WTC11 (cell line): Measurements from ENCODE around the gene CHST3. TPM values are rescaled to one million over a fixed set of nuclear protein-coding genes. Genes with fewer than 3 reads are reported as not detected.

ENCODE experiments used
- ATAC-seq: fragments of 200-7000 bp; cut with Tn5 transposase; 2 replicates; pipeline ENCODE4 v1.10.0; 2021; ENCODE audit warnings: mild to moderate bottlenecking, moderate library complexity
- CTCF ChIA-PET: fragments of 300-600 bp; sonication (Branson Sonifier 250); formaldehyde crosslinking; loops from one replicate; lab custom pipeline; 2021; ENCODE audit warnings: antibody characterized with exemption; lab: Charles Lee
- POLR2A ChIA-PET: fragments of 350-600 bp; sonication (Branson Sonifier 250); formaldehyde crosslinking; loops from one replicate; lab custom pipeline; 2021; ENCODE audit warnings: antibody characterized with exemption; lab: Charles Lee
- DNase-seq: peaks from one replicate; pipeline ENCODE4 v3.0.0; 2021; ENCODE audit warnings: low spot score
- H3K27ac Mint-ChIP-seq: 2 replicates; pipeline ENCODE4 v1.8.0; 2021; ENCODE audit warnings: mixed read lengths
- H3K27me3 Mint-ChIP-seq: 2 replicates; pipeline ENCODE4 v1.8.0; 2021; ENCODE audit warnings: low read depth, mild to moderate bottlenecking, moderate library complexity, mixed read lengths
- H3K36me3 Mint-ChIP-seq: 2 replicates; pipeline ENCODE4 v1.8.0; 2021; ENCODE audit warnings: mixed read lengths
- H3K4me1 Mint-ChIP-seq: 2 replicates; pipeline ENCODE4 v1.8.0; 2022; ENCODE audit warnings: mixed read lengths
- H3K4me3 Mint-ChIP-seq: 2 replicates; pipeline ENCODE4 v1.8.0; 2021; ENCODE audit warnings: mild to moderate bottlenecking, moderate library complexity, mixed read lengths
- H3K9me3 Mint-ChIP-seq: 2 replicates; pipeline ENCODE4 v1.8.0; 2021; ENCODE audit warnings: mixed read lengths
- AR ChIP-seq: fragments of 250-450 bp; sonication (Bioruptor Pico); IDR thresholded peaks from 2 replicates; pipeline ENCODE4 v1.9.0; 2021; ENCODE audit warnings: mild to moderate bottlenecking
- ARID4B ChIP-seq: sonication (generic); formaldehyde crosslinking; IDR thresholded peaks from 2 replicates; pipeline ENCODE4 v1.8.0; 2023; ENCODE audit warnings: missing genetic modification reagents, mild to moderate bottlenecking, borderline replicate concordance
- CDX4 ChIP-seq: fragments of 250-450 bp; sonication (Bioruptor Pico); IDR thresholded peaks from 2 replicates; pipeline ENCODE4 v1.9.0; 2021; ENCODE audit warnings: moderate library complexity, mild to moderate bottlenecking, inconsistent platforms, borderline replicate concordance
- CREB1 ChIP-seq: sonication (generic); formaldehyde crosslinking; IDR thresholded peaks from 2 replicates; pipeline ENCODE4 v1.8.0; 2023; ENCODE audit warnings: mild to moderate bottlenecking, missing genetic modification reagents
- CREM ChIP-seq: sonication (generic); formaldehyde crosslinking; IDR thresholded peaks from 2 replicates; pipeline ENCODE4 v1.8.1; 2022; ENCODE audit warnings: mild to moderate bottlenecking, missing genetic modification reagents, moderate library complexity
- ERG ChIP-seq: fragments of 250-450 bp; sonication (Bioruptor Pico); IDR thresholded peaks from 2 replicates; pipeline ENCODE4 v1.8.0; 2021; ENCODE audit warnings: mild to moderate bottlenecking
- ETV6 ChIP-seq: sonication (generic); formaldehyde crosslinking; IDR thresholded peaks from 2 replicates; pipeline ENCODE4 v1.8.1; 2022; ENCODE audit warnings: mild to moderate bottlenecking, missing genetic modification reagents
- FOXK1 ChIP-seq: sonication (generic); formaldehyde crosslinking; IDR thresholded peaks from 2 replicates; pipeline ENCODE4 v1.8.0; 2022; ENCODE audit warnings: mild to moderate bottlenecking, moderate library complexity, missing genetic modification reagents
- FOXP1 ChIP-seq: sonication (generic); formaldehyde crosslinking; IDR thresholded peaks from 2 replicates; pipeline ENCODE4 v1.8.0; 2022; ENCODE audit warnings: missing genetic modification reagents, mild to moderate bottlenecking, moderate library complexity, borderline replicate concordance
- GRHL2 ChIP-seq: fragments of 250-450 bp; sonication (Bioruptor Pico); IDR thresholded peaks from 2 replicates; pipeline ENCODE4 v1.8.0; 2022; ENCODE audit warnings: mild to moderate bottlenecking, moderate library complexity; ENCODE audit not compliant: insufficient replicate concordance, severe bottlenecking
- HMGA2 ChIP-seq: fragments of 250-450 bp; sonication (Bioruptor Pico); IDR thresholded peaks from 2 replicates; pipeline ENCODE4 v1.4.0; 2021; ENCODE audit warnings: mild to moderate bottlenecking, moderate library complexity
- IRF1 ChIP-seq: sonication (generic); formaldehyde crosslinking; IDR thresholded peaks from 2 replicates; pipeline ENCODE4 v1.8.0; 2023; ENCODE audit warnings: missing genetic modification reagents
- KAT7 ChIP-seq: sonication (generic); formaldehyde crosslinking; IDR thresholded peaks from 2 replicates; pipeline ENCODE4 v1.8.1; 2023; ENCODE audit warnings: missing genetic modification reagents, mild to moderate bottlenecking, borderline replicate concordance
- MYBL2 ChIP-seq: sonication (generic); formaldehyde crosslinking; IDR thresholded peaks from 2 replicates; pipeline ENCODE4 v1.8.1; 2023; ENCODE audit warnings: mild to moderate bottlenecking, moderate library complexity, missing genetic modification reagents
- OVOL2 ChIP-seq: fragments of 250-450 bp; sonication (Bioruptor Pico); IDR thresholded peaks from 2 replicates; pipeline ENCODE4 v1.9.0; 2021; ENCODE audit warnings: mild to moderate bottlenecking, borderline replicate concordance
- TCF7 ChIP-seq: sonication (generic); formaldehyde crosslinking; IDR thresholded peaks from 2 replicates; pipeline ENCODE4 v1.8.0; 2022; ENCODE audit warnings: mild to moderate bottlenecking, low read depth, missing genetic modification reagents, moderate library complexity
- ZNF121 ChIP-seq: sonication (generic); formaldehyde crosslinking; IDR thresholded peaks from 2 replicates; pipeline ENCODE4 v1.8.0; 2023; ENCODE audit warnings: missing genetic modification reagents
- ZNF425 ChIP-seq: fragments of 250-450 bp; sonication (Bioruptor Pico); conservative IDR thresholded peaks from 2 replicates; pipeline ENCODE4 v1.9.0; 2021; ENCODE audit warnings: mild to moderate bottlenecking
- total RNA-seq: library from RNA; stranded (reverse); gene quantifications from 3 replicates; pipeline ENCODE4 v1.2.3, GENCODE V29; 2021
- TF ChIP-seq, protein P1 (sequence below): sonication (generic); formaldehyde crosslinking; IDR thresholded peaks from 2 replicates; pipeline ENCODE4 v1.8.0; 2022; ENCODE audit warnings: mild to moderate bottlenecking, missing genetic modification reagents

Gene CHST3
- total RNA-seq, 1 experiment from 2014 or later, result 7.0 TPM

- ATAC-seq, result peak; percentile 17; the same call in 1 of the 2 replicates
- CTCF ChIA-PET, result interaction anchor here (0.9 to 2.1 kb wide), 10 partner anchors 17 to 284 kb away, joined by 3 to 10 read pairs (median 4); partner anchors contain the start of gene CHST3
- no peaks in the 10 kb centered on the region for H3K27me3 Mint-ChIP-seq
- peaks cover under 1% of the 10 kb centered on the region; the same call in 1 of the 2 replicates for H3K9me3 Mint-ChIP-seq
- TF ChIP-seq ETV6 (CRISPR knock-in tag), result no peak
- TF ChIP-seq CREM (CRISPR knock-in tag), result no peak
- TF ChIP-seq CREB1 (CRISPR knock-in tag), result no peak
- TF ChIP-seq FOXP1 (CRISPR knock-in tag), result no peak
- TF ChIP-seq GRHL2 (CRISPR knock-in tag), result no peak
- TF ChIP-seq CDX4 (CRISPR knock-in tag), result no peak
- TF ChIP-seq OVOL2 (CRISPR knock-in tag), result no peak
- TF ChIP-seq KAT7 (CRISPR knock-in tag), result no peak
- TF ChIP-seq MYBL2 (CRISPR knock-in tag), result no peak
- TF ChIP-seq ERG (CRISPR knock-in tag), result no peak
- no peak for TF ChIP-seq FOXK1
- no peak for TF ChIP-seq IRF1 (CRISPR knock-in tag)
- TF ChIP-seq, protein P1, sequence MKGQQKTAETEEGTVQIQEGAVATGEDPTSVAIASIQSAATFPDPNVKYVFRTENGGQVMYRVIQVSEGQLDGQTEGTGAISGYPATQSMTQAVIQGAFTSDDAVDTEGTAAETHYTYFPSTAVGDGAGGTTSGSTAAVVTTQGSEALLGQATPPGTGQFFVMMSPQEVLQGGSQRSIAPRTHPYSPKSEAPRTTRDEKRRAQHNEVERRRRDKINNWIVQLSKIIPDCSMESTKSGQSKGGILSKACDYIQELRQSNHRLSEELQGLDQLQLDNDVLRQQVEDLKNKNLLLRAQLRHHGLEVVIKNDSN (CRISPR knock-in tag), result no peak
- H3K4me3 Mint-ChIP-seq, result no peak overlapping the region
- POLR2A ChIA-PET, result interaction anchor here (1.6 kb wide), 1 partner anchor 80 kb away, joined by 3 read pairs; the partner anchor contains the start of gene CHST3
- DNase-seq, result no peak
- H3K36me3 Mint-ChIP-seq, result no peaks in the 10 kb centered on the region
- H3K4me1 Mint-ChIP-seq, result peaks cover 8% of the 10 kb centered on the region
- H3K27ac Mint-ChIP-seq, result no peak overlapping the region
Measured at GRCh38 chr10:72044417-72045041, 80.3 kb downstream of the CHST3 start.

- ATAC-seq (no peak), DNase-seq (no peak)
- no peak overlapping the region for H3K4me3 Mint-ChIP-seq
- H3K36me3 Mint-ChIP-seq, result no peaks in the 10 kb centered on the region
- H3K27me3 Mint-ChIP-seq, result peaks cover 3% of the 10 kb centered on the region; the same call in 1 of the 2 replicates
- ChIA-PET POLR2A (no interaction called here), CTCF (interaction anchor here (1.1 to 2.0 kb wide), 5 partner anchors 68 to 283 kb away, joined by 3 to 8 read pairs (median 4); partner anchors contain the start of gene CHST3)
- peaks cover 10% of the 10 kb centered on the region for H3K4me1 Mint-ChIP-seq
- H3K9me3 Mint-ChIP-seq, result peaks cover 7% of the 10 kb centered on the region
- no peak overlapping the region for H3K27ac Mint-ChIP-seq
- TF ChIP-seq AR, result no peak
- no peak for TF ChIP-seq ZNF121 (CRISPR knock-in tag)
- TF ChIP-seq ZNF425 (CRISPR knock-in tag), result no peak
- no peak for TF ChIP-seq HMGA2 (CRISPR knock-in tag)
- no peak for TF ChIP-seq TCF7
- TF ChIP-seq ARID4B (CRISPR knock-in tag), result no peak
Measured at GRCh38 chr10:72045586-72045985, 81.4 kb downstream of the CHST3 start.
